LNCaP clone FGC (cell line): ENCODE data around the gene EHMT1.
A peak's percentile ranks its signal among the peaks of the same experiment; 100 is the strongest.
"Not testable (repeated sequence)": the region's sequence is repeated elsewhere in the genome, so short reads cannot be mapped to it uniquely, and the experiment has no call there.

ENCODE experiments used
- DNase-seq: peaks from one replicate; pipeline ENCODE4 v3.0.0-alpha.2; 2011; ENCODE audit warnings: low read depth
- H3K4me3 ChIP-seq: 2 replicates; pipeline ENCODE4 v1.5.1; 2011; ENCODE audit warnings: mild to moderate bottlenecking, low read depth, low read length, control low read depth
- CTCF ChIP-seq: IDR thresholded peaks from 2 replicates; pipeline ENCODE4 v1.5.1; 2012; ENCODE audit warnings: mild to moderate bottlenecking; ENCODE audit not compliant: control insufficient read depth, insufficient read depth; ENCODE audit errors: extremely low read depth

The EHMT1 gene

GRCh38 chr9:137875354-137875753 lies 256.5 kb downstream of the EHMT1 start:
- no peak overlapping the region for H3K4me3 ChIP-seq

GRCh38 chr9:137875846-137876245 lies 257.0 kb downstream of the EHMT1 start:
- no peak for TF ChIP-seq CTCF
- H3K4me3 ChIP-seq, result no peak overlapping the region
- no peak for DNase-seq

More at GRCh38 chr9:137875354-137875753, 256.5 kb downstream of the EHMT1 start:
- no peak for DNase-seq
- TF ChIP-seq CTCF, result no peak

- no peak for TF ChIP-seq CTCF
- DNase-seq, result no peak
- H3K4me3 ChIP-seq, result no peak overlapping the region
These were observed 257.5 kb downstream of the EHMT1 start for GRCh38 chr9:137876269-137876668.

GRCh38 chr9:137876781-137877386 lies 258.1 kb downstream of the EHMT1 start:
- DNase-seq, result no peak
- no peak for TF ChIP-seq CTCF
- H3K4me3 ChIP-seq, result no peak overlapping the region

- H3K4me3 ChIP-seq, result peak within 1 kb of the TSS; percentile 36
These were observed 258.8 kb downstream of the EHMT1 start, which contains the start of gene CACNA1B for GRCh38 chr9:137877506-137878122. Gene CACNA1B (plus strand): TSS chr9:137877782. CDS start chr9:137877934, 152 bp downstream.

GRCh38 chr9:137878146-137878941 lies 259.5 kb downstream of the EHMT1 start:
- peak; percentile 31; the same call in 1 of the 2 replicates for TF ChIP-seq CTCF
- peak; percentile 8 for DNase-seq
- H3K4me3 ChIP-seq, result peak overlapping the region; percentile 36

More at GRCh38 chr9:137877506-137878122, 258.8 kb downstream of the EHMT1 start, which contains the start of gene CACNA1B:
- not testable (repeated sequence) for DNase-seq

- H3K4me3 ChIP-seq, result no peak overlapping the region
- no peak for DNase-seq
- TF ChIP-seq CTCF, result no peak
These were observed 260.2 kb downstream of the EHMT1 start for GRCh38 chr9:137879052-137879451.
